HEK293T (cell line): ENCODE measurements around the gene BSN.

Source experiments
- CTCF ChIA-PET: fragments of 350-600 bp; formaldehyde crosslinking; extraction: SDS; loops from one replicate; lab custom pipeline; 2021; ENCODE audit warnings: antibody characterized with exemption, inconsistent platforms; lab: Yijun Ruan, JAX
- POLR2A ChIA-PET: fragments of 350-600 bp; formaldehyde crosslinking; extraction: SDS; loops from one replicate; lab custom pipeline; 2020; ENCODE audit warnings: antibody characterized with exemption, inconsistent platforms; lab: Yijun Ruan, JAX
- DNase-seq: peaks from one replicate; pipeline ENCODE4 v3.0.0; 2012; ENCODE audit warnings: mixed read lengths; ENCODE audit errors: extremely low spot score
- ARNT ChIP-seq: fragments of 450-650 bp; IDR thresholded peaks from 2 replicates; pipeline ENCODE4 v1.6.1; 2017; ENCODE audit warnings: mild to moderate bottlenecking
- BHLHE40 ChIP-seq: fragments of 450-650 bp; IDR thresholded peaks from 2 replicates; pipeline ENCODE4 v1.6.1; 2016; ENCODE audit warnings: mild to moderate bottlenecking, moderate library complexity, borderline replicate concordance
- CTBP1 ChIP-seq: fragments of 450-650 bp; IDR thresholded peaks from 2 replicates; pipeline ENCODE4 v1.6.1; 2016; ENCODE audit warnings: borderline replicate concordance
- ELF4 ChIP-seq: fragments of 450-650 bp; IDR thresholded peaks from 2 replicates; pipeline ENCODE4 v1.6.1; 2017; ENCODE audit warnings: antibody characterized with exemption
- FOXA1 ChIP-seq: fragments of 450-650 bp; IDR thresholded peaks from 2 replicates; pipeline ENCODE4 v1.6.1; 2016; ENCODE audit warnings: mild to moderate bottlenecking
- FOXK2 ChIP-seq: fragments of 450-650 bp; IDR thresholded peaks from 2 replicates; pipeline ENCODE4 v1.6.1; 2016; ENCODE audit warnings: mild to moderate bottlenecking
- FOXM1 ChIP-seq: fragments of 450-650 bp; IDR thresholded peaks from 2 replicates; pipeline ENCODE4 v1.6.1; 2017; ENCODE audit warnings: mild to moderate bottlenecking, borderline replicate concordance
- HDGF ChIP-seq: fragments of 450-650 bp; IDR thresholded peaks from 2 replicates; pipeline ENCODE4 v1.6.1; 2017; ENCODE audit warnings: antibody characterized with exemption, borderline replicate concordance
- L3MBTL2 ChIP-seq: fragments of 450-650 bp; conservative IDR thresholded peaks from 2 replicates; pipeline ENCODE4 v1.6.1; 2016; ENCODE audit warnings: mild to moderate bottlenecking
- LEF1 ChIP-seq: fragments of 450-650 bp; IDR thresholded peaks from 2 replicates; pipeline ENCODE4 v1.6.1; 2017; ENCODE audit warnings: mild to moderate bottlenecking, borderline replicate concordance
- NFRKB ChIP-seq: fragments of 450-650 bp; IDR thresholded peaks from 2 replicates; pipeline ENCODE4 v1.6.1; 2016; ENCODE audit warnings: mild to moderate bottlenecking, moderate library complexity
- PKNOX1 ChIP-seq: fragments of 450-650 bp; IDR thresholded peaks from 2 replicates; pipeline ENCODE4 v1.6.1; 2016
- SP1 ChIP-seq: fragments of 450-650 bp; IDR thresholded peaks from 2 replicates; pipeline ENCODE4 v1.6.1; 2017
- SUZ12 ChIP-seq: fragments of 450-650 bp; IDR thresholded peaks from 2 replicates; pipeline ENCODE4 v1.6.1; 2016; ENCODE audit warnings: mild to moderate bottlenecking
- TARDBP ChIP-seq: fragments of 450-650 bp; IDR thresholded peaks from 2 replicates; pipeline ENCODE4 v1.6.1; 2016
- ZNF384 ChIP-seq: fragments of 450-650 bp; IDR thresholded peaks from 2 replicates; pipeline ENCODE4 v1.6.1; 2016

The BSN gene

GRCh38 chr3:49616061-49616460 is 61.8 kb downstream of the BSN start:
- ChIA-PET POLR2A (no interaction called here), CTCF (no interaction called here)
- DNase-seq, result no peak
- no peak for TF ChIP-seq SUZ12
- TF ChIP-seq LEF1, result no peak
- no peak for TF ChIP-seq FOXM1
- TF ChIP-seq FOXK2, result no peak
- no peak for TF ChIP-seq HDGF
- no peak for TF ChIP-seq ELF4

GRCh38 chr3:49616491-49616941 is 62.2 kb downstream of the BSN start:
- no peak for DNase-seq
- ChIA-PET POLR2A (no interaction called here), CTCF (no interaction called here)
- TF ChIP-seq TARDBP (no peak), ELF4 (no peak), SUZ12 (no peak), PKNOX1 (no peak), LEF1 (no peak), FOXK2 (no peak)

GRCh38 chr3:49617390-49618013 is 63.2 kb downstream of the BSN start:
- no peak for DNase-seq
- TF ChIP-seq FOXA1 (no peak), ZNF384 (no peak), CTBP1 (no peak)
- ChIA-PET POLR2A (no interaction called here), CTCF (no interaction called here)

- no peak for DNase-seq
- CTCF ChIA-PET, result no interaction called here
- TF ChIP-seq CTBP1 (no peak), HDGF (no peak), BHLHE40 (no peak), FOXM1 (no peak), ZNF384 (no peak), ELF4 (no peak), FOXK2 (no peak), L3MBTL2 (no peak), NFRKB (no peak), SUZ12 (no peak)
- POLR2A ChIA-PET, result interaction anchor here (1.2 kb wide), 1 partner anchor 10 kb away, joined by 3 read pairs; no protein-coding TSS in a partner anchor
Observed at GRCh38 chr3:49618412-49618811, 64.1 kb downstream of the BSN start.

GRCh38 chr3:49619649-49620048 is 65.4 kb downstream of the BSN start:
- DNase-seq, result no peak
- TF ChIP-seq CTBP1 (no peak), ARNT (no peak), L3MBTL2 (no peak), PKNOX1 (no peak), SUZ12 (no peak), ELF4 (no peak), FOXM1 (no peak), ZNF384 (no peak), TARDBP (no peak), NFRKB (no peak), LEF1 (no peak), HDGF (no peak), BHLHE40 (no peak)
- CTCF ChIA-PET, result no interaction called here
- POLR2A ChIA-PET, result interaction anchor here (1.2 kb wide), 1 partner anchor 9 kb away, joined by 3 read pairs; no protein-coding TSS in a partner anchor

- no peak for DNase-seq
- POLR2A ChIA-PET, result no interaction called here
Observed at GRCh38 chr3:49620728-49621127, 66.5 kb downstream of the BSN start.

More at GRCh38 chr3:49620728-49621127, 66.5 kb downstream of the BSN start:
- CTCF ChIA-PET, result no interaction called here
- TF ChIP-seq NFRKB, result no peak
- TF ChIP-seq ARNT, result no peak
- no peak for TF ChIP-seq SP1
- TF ChIP-seq CTBP1, result no peak
- no peak for TF ChIP-seq ELF4
- no peak for TF ChIP-seq LEF1
- TF ChIP-seq BHLHE40, result no peak
- no peak for TF ChIP-seq HDGF
- TF ChIP-seq FOXA1, result no peak
- no peak for TF ChIP-seq FOXK2
- TF ChIP-seq PKNOX1, result no peak
- TF ChIP-seq ZNF384, result no peak
- no peak for TF ChIP-seq FOXM1
- no peak for TF ChIP-seq TARDBP
- no peak for TF ChIP-seq SUZ12
- no peak for TF ChIP-seq L3MBTL2
